Ishikawa (cell line): ENCODE results near the gene BAAT.

ENCODE experiments used
- CEBPB ChIP-seq: IDR thresholded peaks from 2 replicates; pipeline ENCODE4 v1.6.1; 2012
- CREB1 ChIP-seq: IDR thresholded peaks from 2 replicates; pipeline ENCODE4 v1.6.1; 2012; ENCODE audit warnings: low read depth
- EGR1 ChIP-seq: IDR thresholded peaks from 2 replicates; pipeline ENCODE4 v1.6.1; 2012
- EP300 ChIP-seq: IDR thresholded peaks from 2 replicates; pipeline ENCODE4 v1.6.1; 2012; ENCODE audit warnings: borderline replicate concordance
- FOXM1 ChIP-seq: IDR thresholded peaks from 2 replicates; pipeline ENCODE4 v1.6.1; 2012; ENCODE audit warnings: low read depth, borderline replicate concordance
- NFIC ChIP-seq: IDR thresholded peaks from 2 replicates; pipeline ENCODE4 v1.6.1; 2012
- RAD21 ChIP-seq: IDR thresholded peaks from 2 replicates; pipeline ENCODE4 v1.6.1; 2012; ENCODE audit warnings: low read depth
- TAF1 ChIP-seq: IDR thresholded peaks from 2 replicates; pipeline ENCODE4 v1.6.1; 2012; ENCODE audit warnings: low read depth, mild to moderate bottlenecking
- TCF12 ChIP-seq: IDR thresholded peaks from 2 replicates; pipeline ENCODE4 v1.6.1; 2012; ENCODE audit warnings: low read depth
- TEAD4 ChIP-seq: IDR thresholded peaks from 2 replicates; pipeline ENCODE4 v1.6.1; 2012
- YY1 ChIP-seq: IDR thresholded peaks from 2 replicates; pipeline ENCODE4 v1.6.1; 2012; ENCODE audit warnings: low read depth
- ZBTB7A ChIP-seq: IDR thresholded peaks from 2 replicates; pipeline ENCODE4 v1.6.1; 2012; ENCODE audit warnings: low read depth
- TF ChIP-seq, protein P1 (sequence below): IDR thresholded peaks from 2 replicates; pipeline ENCODE4 v1.6.1; 2012; ENCODE audit warnings: low read depth, mild to moderate bottlenecking
- TF ChIP-seq, protein P2 (sequence below): IDR thresholded peaks from 2 replicates; pipeline ENCODE4 v1.6.1; 2012
- TF ChIP-seq, protein P3 (sequence below): IDR thresholded peaks from 2 replicates; pipeline ENCODE4 v1.6.1; 2012

Gene BAAT

DNA sequence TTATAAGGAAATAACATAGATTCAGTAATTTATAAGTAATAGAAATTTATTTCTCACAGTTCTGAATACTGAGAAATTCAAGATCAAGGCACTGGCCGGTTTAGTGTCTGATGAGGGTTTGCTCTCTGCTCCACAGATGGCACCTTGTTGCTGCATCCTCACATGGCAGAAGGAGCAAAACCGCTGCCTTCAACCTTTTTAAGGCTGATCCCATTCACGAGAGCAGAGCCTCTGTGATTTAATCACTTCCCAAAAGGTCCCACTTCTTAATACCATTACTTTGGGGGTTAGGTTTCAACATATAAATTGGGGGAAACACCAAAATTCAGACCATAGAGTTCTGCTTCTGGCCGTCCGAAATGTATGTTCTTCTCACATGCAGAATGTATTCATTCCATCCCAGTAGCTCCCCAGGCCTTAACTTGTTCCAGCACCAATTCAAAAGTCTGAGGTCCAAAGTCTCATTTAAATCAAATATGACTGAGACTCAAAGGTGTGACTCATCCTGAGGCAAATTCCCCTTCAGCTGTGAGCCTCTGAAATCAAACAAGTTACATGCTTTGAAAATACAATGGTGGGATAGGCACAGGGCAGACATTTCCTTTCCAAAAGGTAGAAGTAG is 30.6 kb downstream of the BAAT start:
- TF ChIP-seq RAD21 (no peak), ZBTB7A (no peak), EGR1 (no peak), TAF1 (no peak), YY1 (no peak), EP300 (no peak), FOXM1 (no peak), TCF12 (no peak), CREB1 (no peak), CEBPB (no peak), NFIC (no peak)
- TF ChIP-seq, protein P1, sequence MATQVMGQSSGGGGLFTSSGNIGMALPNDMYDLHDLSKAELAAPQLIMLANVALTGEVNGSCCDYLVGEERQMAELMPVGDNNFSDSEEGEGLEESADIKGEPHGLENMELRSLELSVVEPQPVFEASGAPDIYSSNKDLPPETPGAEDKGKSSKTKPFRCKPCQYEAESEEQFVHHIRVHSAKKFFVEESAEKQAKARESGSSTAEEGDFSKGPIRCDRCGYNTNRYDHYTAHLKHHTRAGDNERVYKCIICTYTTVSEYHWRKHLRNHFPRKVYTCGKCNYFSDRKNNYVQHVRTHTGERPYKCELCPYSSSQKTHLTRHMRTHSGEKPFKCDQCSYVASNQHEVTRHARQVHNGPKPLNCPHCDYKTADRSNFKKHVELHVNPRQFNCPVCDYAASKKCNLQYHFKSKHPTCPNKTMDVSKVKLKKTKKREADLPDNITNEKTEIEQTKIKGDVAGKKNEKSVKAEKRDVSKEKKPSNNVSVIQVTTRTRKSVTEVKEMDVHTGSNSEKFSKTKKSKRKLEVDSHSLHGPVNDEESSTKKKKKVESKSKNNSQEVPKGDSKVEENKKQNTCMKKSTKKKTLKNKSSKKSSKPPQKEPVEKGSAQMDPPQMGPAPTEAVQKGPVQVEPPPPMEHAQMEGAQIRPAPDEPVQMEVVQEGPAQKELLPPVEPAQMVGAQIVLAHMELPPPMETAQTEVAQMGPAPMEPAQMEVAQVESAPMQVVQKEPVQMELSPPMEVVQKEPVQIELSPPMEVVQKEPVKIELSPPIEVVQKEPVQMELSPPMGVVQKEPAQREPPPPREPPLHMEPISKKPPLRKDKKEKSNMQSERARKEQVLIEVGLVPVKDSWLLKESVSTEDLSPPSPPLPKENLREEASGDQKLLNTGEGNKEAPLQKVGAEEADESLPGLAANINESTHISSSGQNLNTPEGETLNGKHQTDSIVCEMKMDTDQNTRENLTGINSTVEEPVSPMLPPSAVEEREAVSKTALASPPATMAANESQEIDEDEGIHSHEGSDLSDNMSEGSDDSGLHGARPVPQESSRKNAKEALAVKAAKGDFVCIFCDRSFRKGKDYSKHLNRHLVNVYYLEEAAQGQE = no peak
- TF ChIP-seq, protein P2, sequence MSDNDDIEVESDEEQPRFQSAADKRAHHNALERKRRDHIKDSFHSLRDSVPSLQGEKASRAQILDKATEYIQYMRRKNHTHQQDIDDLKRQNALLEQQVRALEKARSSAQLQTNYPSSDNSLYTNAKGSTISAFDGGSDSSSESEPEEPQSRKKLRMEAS = no peak

DNA sequence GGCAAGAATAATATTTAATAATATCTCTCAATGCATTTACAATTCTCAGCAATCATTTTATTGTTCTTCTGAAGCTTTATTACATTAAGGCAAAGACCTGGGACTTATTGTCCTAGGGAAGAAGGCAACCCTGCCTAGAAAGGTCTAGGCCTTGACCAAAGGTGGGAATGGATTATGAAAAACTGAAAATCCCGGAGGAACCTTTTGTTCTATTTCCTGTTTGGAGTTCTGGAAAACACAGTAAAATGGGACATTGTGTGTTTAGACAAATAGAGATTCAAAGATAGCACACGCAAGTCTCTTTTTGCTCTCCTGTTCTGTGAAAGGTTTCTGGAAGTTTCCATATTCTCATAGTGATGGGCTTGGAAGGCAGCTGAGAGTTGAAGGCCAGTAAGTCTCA is 31.1 kb downstream of the BAAT start:
- TF ChIP-seq ZBTB7A = no peak
- TF ChIP-seq FOXM1 = no peak
- TF ChIP-seq, protein P3, sequence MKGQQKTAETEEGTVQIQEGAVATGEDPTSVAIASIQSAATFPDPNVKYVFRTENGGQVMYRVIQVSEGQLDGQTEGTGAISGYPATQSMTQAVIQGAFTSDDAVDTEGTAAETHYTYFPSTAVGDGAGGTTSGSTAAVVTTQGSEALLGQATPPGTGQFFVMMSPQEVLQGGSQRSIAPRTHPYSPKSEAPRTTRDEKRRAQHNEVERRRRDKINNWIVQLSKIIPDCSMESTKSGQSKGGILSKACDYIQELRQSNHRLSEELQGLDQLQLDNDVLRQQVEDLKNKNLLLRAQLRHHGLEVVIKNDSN = no peak
- TF ChIP-seq, protein P2 = no peak
- no peak for TF ChIP-seq RAD21
- no peak for TF ChIP-seq NFIC
- no peak for TF ChIP-seq CREB1
- TF ChIP-seq EGR1 = no peak
- no peak for TF ChIP-seq YY1
- TF ChIP-seq TAF1 = no peak

DNA sequence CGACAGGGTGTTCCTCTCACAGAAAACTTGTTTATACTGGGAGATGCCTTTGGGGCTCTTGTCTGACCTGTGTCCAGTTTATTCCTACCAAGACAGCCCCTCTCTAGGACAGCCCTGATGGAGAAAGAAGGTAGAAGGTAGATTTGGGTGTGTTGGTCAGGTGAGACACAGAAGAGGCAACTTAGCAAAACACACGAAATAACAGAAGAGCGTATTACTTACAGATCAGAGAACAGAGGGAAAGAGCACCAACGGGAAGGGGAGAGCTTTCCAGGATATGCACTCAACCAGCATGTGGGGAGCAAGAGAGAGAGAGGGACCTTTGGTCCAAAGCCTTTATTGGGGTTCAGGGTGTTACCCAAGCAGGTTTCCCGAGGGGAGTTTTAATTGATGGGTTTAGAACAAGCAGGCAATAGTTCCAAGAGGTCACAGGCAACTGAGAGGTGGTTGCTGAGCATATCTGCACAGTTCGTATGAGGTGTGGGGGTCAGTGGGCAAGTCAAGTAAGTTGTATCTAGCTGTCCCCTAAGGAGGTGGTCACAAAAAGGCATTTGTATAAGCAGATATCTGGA is 31.8 kb downstream of the BAAT start:
- TF ChIP-seq TAF1 = no peak
- no peak for TF ChIP-seq EP300
- no peak for TF ChIP-seq NFIC
- no peak for TF ChIP-seq YY1
- TF ChIP-seq, protein P2 = no peak
- no peak for TF ChIP-seq TEAD4
- TF ChIP-seq CEBPB = no peak
- no peak for TF ChIP-seq FOXM1
- no peak for TF ChIP-seq RAD21

DNA sequence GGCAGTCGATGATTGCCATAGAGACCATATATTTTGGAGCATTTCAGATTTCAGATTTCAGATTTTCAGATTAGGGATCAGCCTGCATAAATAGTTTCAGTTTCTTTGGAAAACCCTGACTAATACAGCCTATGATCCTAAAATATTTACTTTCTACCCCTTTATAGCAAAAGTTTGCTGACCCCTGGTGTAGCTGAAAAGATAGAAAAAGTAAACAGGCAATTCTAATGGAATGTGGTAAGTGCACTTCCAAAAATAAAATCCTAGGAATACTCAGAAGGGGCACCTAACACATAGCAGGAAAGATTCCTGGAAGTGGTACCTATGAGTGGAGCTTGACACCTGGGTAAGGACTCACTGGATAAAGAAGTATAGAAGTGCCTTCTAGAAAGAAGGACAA is 34.5 kb downstream of the BAAT start:
- TF ChIP-seq TEAD4 (no peak), RAD21 (no peak), ZBTB7A (no peak), CEBPB (no peak), FOXM1 (no peak), TCF12 (no peak), TAF1 (no peak), NFIC (no peak), YY1 (no peak), EP300 (no peak), CREB1 (no peak), EGR1 (no peak)
- TF ChIP-seq, protein P2 = no peak
- TF ChIP-seq, protein P3 = no peak
- TF ChIP-seq, protein P1 = no peak

DNA sequence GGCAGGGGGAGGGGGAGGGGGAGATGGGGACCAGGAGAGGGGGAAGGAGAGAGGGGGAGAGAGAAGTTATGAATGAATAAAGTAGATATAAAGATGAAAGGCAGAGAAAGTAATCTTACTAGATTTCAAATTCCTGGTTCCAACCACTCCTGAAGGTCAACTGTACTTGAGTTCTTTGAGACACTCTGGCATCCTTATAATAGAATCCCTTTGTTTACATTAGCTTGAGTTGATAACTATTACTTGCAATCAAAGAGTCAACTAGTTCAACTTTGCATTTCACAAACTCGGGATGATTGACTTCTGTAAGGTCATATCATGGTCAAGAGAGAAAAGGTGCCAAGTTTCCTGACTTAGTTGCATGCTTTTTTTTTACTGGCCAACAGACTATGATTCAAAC is 42.2 kb downstream of the BAAT start:
- TF ChIP-seq FOXM1 = no peak
- TF ChIP-seq EP300 = no peak
- no peak for TF ChIP-seq EGR1
- TF ChIP-seq, protein P1 = no peak
- no peak for TF ChIP-seq NFIC
- TF ChIP-seq TEAD4 = no peak
- TF ChIP-seq TCF12 = no peak
